Retina (tissue), 1 donor: ENCODE measurements around the gene GPR158.
"Not testable (repeated sequence)": the region's sequence is repeated elsewhere in the genome, so short reads cannot be mapped to it uniquely, and the experiment has no call there.

Source experiments
- DNase-seq: peaks from one replicate; pipeline ENCODE4 v3.0.0-alpha.2; 2016

Gene GPR158

GRCh38 chr10:25317596-25318211 lies 142.9 kb downstream of the GPR158 start:
- not testable (repeated sequence) for DNase-seq

GRCh38 chr10:25327273-25327672 lies 152.5 kb downstream of the GPR158 start:
- no peak for DNase-seq

GRCh38 chr10:25328361-25328760 lies 153.6 kb downstream of the GPR158 start:
- DNase-seq, result no peak

GRCh38 chr10:25329587-25329986 lies 154.8 kb downstream of the GPR158 start:
- DNase-seq, result not testable (repeated sequence)

DNA sequence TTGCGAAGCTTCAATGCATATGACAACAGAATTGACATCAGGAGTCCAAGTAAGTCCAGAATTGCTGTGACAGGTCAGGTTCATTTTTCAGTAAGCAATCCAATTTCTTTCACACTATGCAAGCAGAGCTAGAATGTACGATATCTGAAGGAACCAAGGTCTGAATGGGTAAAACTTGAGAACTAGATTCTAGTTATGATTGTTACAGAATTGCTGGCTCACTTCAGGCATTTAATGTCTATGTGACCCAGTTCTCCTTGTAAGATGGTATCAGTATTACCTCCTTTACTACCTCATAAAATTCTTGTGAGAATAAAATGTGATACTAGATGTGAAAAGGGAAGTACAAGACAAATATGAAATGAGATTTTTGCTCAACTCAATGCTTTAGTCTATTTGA lies 159.6 kb downstream of the GPR158 start:
- no peak for DNase-seq

GRCh38 chr10:25336330-25336729 lies 161.5 kb downstream of the GPR158 start:
- DNase-seq, result no peak

DNA sequence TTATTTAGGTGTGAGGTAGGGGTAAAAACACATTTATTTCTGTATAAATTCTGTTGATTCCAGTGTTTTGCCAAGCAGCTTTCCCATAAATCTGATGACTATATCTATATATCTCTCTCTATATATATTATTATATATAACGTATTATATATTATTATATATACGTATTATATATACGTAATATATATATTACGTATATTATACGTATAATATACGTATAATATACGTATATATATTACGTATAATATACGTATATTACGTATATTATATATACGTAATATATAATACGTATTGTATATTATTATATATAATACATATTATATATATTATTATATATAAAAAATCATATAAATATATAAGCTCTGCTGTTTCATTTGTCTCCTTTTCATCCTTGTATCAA lies 163.5 kb downstream of the GPR158 start:
- DNase-seq, result no peak

DNA sequence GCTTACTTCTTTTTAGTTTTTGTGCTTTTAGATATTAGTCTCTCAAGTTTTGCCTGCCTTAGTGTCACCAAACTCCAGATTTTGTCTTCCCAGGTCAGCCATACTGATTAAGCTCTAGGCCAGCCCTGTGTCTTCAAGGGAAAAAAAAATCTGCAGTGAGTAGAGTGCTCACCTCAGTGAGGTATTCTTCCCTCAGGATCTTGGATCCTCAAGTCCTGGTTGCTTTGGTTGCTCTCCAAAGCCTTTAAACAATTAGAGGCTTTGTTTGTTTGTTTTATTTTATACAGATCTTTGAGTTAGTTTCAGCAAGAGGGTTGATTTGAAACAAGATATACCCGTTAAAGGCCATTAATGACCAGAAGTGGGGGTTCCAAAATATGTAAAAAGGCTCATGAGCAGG lies 165.2 kb downstream of the GPR158 start:
- DNase-seq, result no peak

GRCh38 chr10:25349520-25349919 lies 174.7 kb downstream of the GPR158 start:
- no peak for DNase-seq

GRCh38 chr10:25356609-25357008 lies 181.8 kb downstream of the GPR158 start:
- DNase-seq, result no peak

DNA sequence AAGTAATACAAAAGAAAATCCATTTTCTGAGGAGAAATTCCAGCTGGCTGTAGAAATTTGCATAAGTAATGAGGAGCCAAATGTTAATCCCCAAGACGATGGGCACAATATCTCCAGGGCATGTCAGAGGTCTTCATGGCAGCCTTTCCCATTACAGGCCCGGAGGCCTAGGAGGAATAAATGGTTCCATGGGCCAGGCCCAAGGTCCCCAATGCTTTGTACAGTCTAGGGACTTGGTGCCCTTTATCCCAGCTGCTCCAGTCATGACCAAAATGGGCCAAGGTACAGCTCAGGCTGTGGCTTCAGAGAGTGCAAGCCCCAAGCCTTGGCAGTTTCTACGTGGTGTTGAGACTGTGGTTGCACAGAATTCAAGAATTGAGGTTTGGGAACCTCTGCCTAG lies 182.5 kb downstream of the GPR158 start:
- no peak for DNase-seq

- DNase-seq, result no peak
These were observed 207.4 kb downstream of the GPR158 start for GRCh38 chr10:25382029-25382810.

DNA sequence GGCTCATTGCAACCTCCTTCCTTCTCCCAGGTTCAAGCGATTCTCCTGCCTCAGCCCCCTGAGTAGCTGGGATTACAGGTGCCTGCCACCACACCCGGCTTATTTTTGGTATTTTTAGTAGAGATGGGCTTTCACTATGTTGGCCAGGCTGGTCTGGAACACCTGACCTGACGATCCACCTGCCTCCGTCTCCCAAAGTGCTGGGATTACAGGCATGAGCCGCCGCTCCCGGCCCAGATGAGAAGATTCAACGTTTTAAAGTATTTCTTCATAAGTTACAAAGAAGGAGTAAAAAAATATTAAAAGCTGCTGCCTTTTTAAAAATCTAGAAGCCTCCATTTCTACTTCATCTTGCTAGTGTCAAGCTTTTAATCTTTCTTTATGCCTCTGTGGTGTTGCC lies 208.1 kb downstream of the GPR158 start:
- DNase-seq, result not testable (repeated sequence)

- DNase-seq, result no peak
These were observed 208.9 kb downstream of the GPR158 start for GRCh38 chr10:25383686-25384085.

DNA sequence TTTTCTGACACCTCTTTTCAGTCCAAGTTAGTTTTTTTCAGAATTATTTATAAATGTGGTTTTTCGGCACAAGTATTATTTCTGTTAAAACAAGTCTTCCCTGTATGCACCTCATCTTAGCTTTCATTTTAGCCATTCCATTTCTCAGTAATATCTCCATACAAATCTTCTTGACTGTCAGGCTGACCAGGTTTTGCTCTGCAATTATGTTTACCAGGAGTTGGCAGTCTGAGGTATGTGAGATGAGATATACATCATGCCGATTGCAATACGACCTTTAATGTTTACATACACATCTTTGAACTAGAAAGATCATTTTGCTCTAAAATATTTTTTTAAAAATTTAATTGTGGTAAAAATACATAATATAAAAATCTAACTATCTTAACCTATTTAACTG lies 209.8 kb downstream of the GPR158 start:
- DNase-seq, result no peak

- no peak for DNase-seq
These were observed 213.5 kb downstream of the GPR158 start for GRCh38 chr10:25388188-25388861.

- no peak for DNase-seq
These were observed 214.0 kb downstream of the GPR158 start for GRCh38 chr10:25388862-25389206.

- DNase-seq, result no peak
These were observed 215.9 kb downstream of the GPR158 start for GRCh38 chr10:25390733-25391132.

DNA sequence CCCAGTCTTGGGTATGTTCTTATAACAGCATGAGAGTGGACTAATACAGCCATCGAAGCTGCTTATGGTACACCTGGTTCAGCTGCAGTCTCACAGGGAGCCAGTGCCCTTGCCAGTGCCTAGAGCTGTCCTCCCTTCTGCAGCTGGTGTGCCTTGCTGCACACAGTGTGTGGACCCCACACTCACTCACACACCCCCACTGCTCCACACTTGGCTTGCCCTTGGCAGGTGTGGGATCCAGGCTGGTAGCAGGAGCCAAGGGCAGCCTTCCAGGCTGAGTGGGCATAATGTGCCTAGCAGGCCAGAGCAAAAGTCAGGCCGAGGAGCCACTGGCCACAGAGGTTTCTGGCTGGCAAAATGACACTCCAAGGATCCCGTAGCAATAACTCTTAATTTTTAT lies 217.3 kb downstream of the GPR158 start:
- no peak for DNase-seq

- DNase-seq, result no peak
These were observed 218.8 kb downstream of the GPR158 start for GRCh38 chr10:25393621-25394020.

- DNase-seq, result no peak
These were observed 223.9 kb downstream of the GPR158 start for GRCh38 chr10:25398680-25399079.

DNA sequence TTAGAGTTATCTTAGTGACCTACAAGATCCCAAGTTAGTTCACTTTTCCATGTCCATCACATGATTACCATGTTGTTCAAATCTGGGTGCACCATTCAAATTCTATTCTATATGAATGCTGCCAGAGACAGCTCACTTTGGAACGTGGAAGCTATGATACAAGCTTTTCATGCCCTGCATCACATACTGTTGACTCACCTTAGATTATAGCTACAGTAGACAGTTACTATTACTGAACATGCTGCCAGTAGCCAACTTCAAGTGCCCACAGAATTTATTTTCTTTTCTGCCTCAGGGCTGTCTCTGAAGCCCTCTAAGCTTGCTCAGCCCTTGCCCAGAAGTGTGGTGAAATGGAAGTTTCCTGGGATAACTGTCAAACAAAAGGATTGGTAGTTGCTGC lies 231.1 kb downstream of the GPR158 start:
- DNase-seq, result no peak

GRCh38 chr10:25417611-25418010 lies 242.8 kb downstream of the GPR158 start:
- DNase-seq, result no peak

- no peak for DNase-seq
These were observed 251.0 kb downstream of the GPR158 start for GRCh38 chr10:25425776-25426175.
